Rectal smooth muscle tissue (tissue), 1 donor: ENCODE measurements around the gene FOXL1.

Source experiments
- H3K27ac ChIP-seq: one replicate; pipeline ENCODE4 v1.7.0; 2013; ENCODE audit warnings: low read depth, low read length, inconsistent platforms
- H3K27me3 ChIP-seq: one replicate; pipeline ENCODE4 v1.7.0; 2013; ENCODE audit warnings: low read length; ENCODE audit not compliant: control insufficient read depth, insufficient read depth
- H3K36me3 ChIP-seq: one replicate; pipeline ENCODE4 v1.7.0; 2013; ENCODE audit warnings: low read length; ENCODE audit not compliant: control insufficient read depth, insufficient read depth
- H3K4me1 ChIP-seq: one replicate; pipeline ENCODE4 v1.7.0; 2013; ENCODE audit warnings: low read length; ENCODE audit not compliant: control insufficient read depth, insufficient read depth
- H3K4me3 ChIP-seq: one replicate; pipeline ENCODE4 v1.7.0; 2013; ENCODE audit warnings: low read length
- H3K9ac ChIP-seq: one replicate; pipeline ENCODE4 v1.7.0; 2013; ENCODE audit warnings: low read length

FOXL1 gene

GRCh38 chr16:86578061-86578599 lies at the start of gene FOXL1:
FOXL1 (plus strand) TSS chr16:86578549; CDS start chr16:86578724, 175 bp downstream.
- H3K27me3 ChIP-seq = peaks cover 35% of the 10 kb centered on the region
- H3K4me1 ChIP-seq = no peaks in the 10 kb centered on the region
- H3K27ac ChIP-seq = no peak within 1 kb of the TSS
- H3K4me3 ChIP-seq = peak within 1 kb of the TSS; percentile 26
- no peaks in the 10 kb centered on the region for H3K36me3 ChIP-seq
- H3K9ac ChIP-seq = no peak within 1 kb of the TSS

GRCh38 chr16:86529160-86529559 lies 49.2 kb upstream of the FOXL1 start:
- no peaks in the 10 kb centered on the region for H3K27me3 ChIP-seq
- peaks cover 4% of the 10 kb centered on the region for H3K4me1 ChIP-seq
- H3K9ac ChIP-seq = no peak overlapping the region
- H3K36me3 ChIP-seq = no peaks in the 10 kb centered on the region
- no peak overlapping the region for H3K4me3 ChIP-seq
- H3K27ac ChIP-seq = no peak overlapping the region

- H3K27me3 ChIP-seq = no peaks in the 10 kb centered on the region
- H3K36me3 ChIP-seq = no peaks in the 10 kb centered on the region
- no peak overlapping the region for H3K27ac ChIP-seq
- H3K9ac ChIP-seq = no peak overlapping the region
- no peak overlapping the region for H3K4me3 ChIP-seq
- H3K4me1 ChIP-seq = peaks cover 4% of the 10 kb centered on the region
These were observed 47.8 kb upstream of the FOXL1 start for GRCh38 chr16:86530251-86531190.

- Histone ChIP-seq H3K27me3 (no peaks in the 10 kb centered on the region), H3K27ac (no peak overlapping the region), H3K4me1 (peaks cover 4% of the 10 kb centered on the region), H3K4me3 (no peak overlapping the region), H3K36me3 (no peaks in the 10 kb centered on the region), H3K9ac (no peak overlapping the region)
These were observed 47.2 kb upstream of the FOXL1 start for GRCh38 chr16:86531191-86531545.

- H3K9ac ChIP-seq = no peak overlapping the region
- H3K27ac ChIP-seq = no peak overlapping the region
- no peaks in the 10 kb centered on the region for H3K36me3 ChIP-seq
- H3K4me3 ChIP-seq = no peak overlapping the region
- H3K27me3 ChIP-seq = no peaks in the 10 kb centered on the region
- H3K4me1 ChIP-seq = peaks cover 4% of the 10 kb centered on the region
These were observed 46.5 kb upstream of the FOXL1 start for GRCh38 chr16:86531641-86532525.

- Histone ChIP-seq H3K4me1 (peaks cover 4% of the 10 kb centered on the region), H3K36me3 (no peaks in the 10 kb centered on the region), H3K27me3 (no peaks in the 10 kb centered on the region), H3K9ac (no peak overlapping the region), H3K4me3 (no peak overlapping the region), H3K27ac (no peak overlapping the region)
These were observed 45.9 kb upstream of the FOXL1 start for GRCh38 chr16:86532526-86532815.

- H3K4me1 ChIP-seq = peaks cover 4% of the 10 kb centered on the region
- no peak overlapping the region for H3K4me3 ChIP-seq
- H3K27me3 ChIP-seq = no peaks in the 10 kb centered on the region
- H3K9ac ChIP-seq = no peak overlapping the region
- H3K27ac ChIP-seq = no peak overlapping the region
- peaks cover 2% of the 10 kb centered on the region for H3K36me3 ChIP-seq
These were observed 45.3 kb upstream of the FOXL1 start for GRCh38 chr16:86533076-86533475.

- no peak overlapping the region for H3K9ac ChIP-seq
- no peak overlapping the region for H3K4me3 ChIP-seq
- no peak overlapping the region for H3K27ac ChIP-seq
- H3K36me3 ChIP-seq = peaks cover 9% of the 10 kb centered on the region
- H3K27me3 ChIP-seq = no peaks in the 10 kb centered on the region
- peaks cover 4% of the 10 kb centered on the region for H3K4me1 ChIP-seq
These were observed 44.5 kb upstream of the FOXL1 start for GRCh38 chr16:86533767-86534351.

- Histone ChIP-seq H3K36me3 (peaks cover 15% of the 10 kb centered on the region), H3K27ac (no peak overlapping the region), H3K9ac (no peak overlapping the region), H3K4me1 (peaks cover 4% of the 10 kb centered on the region), H3K27me3 (no peaks in the 10 kb centered on the region), H3K4me3 (no peak overlapping the region)
These were observed 43.4 kb upstream of the FOXL1 start for GRCh38 chr16:86534779-86535615.

GRCh38 chr16:86536621-86537020 lies 41.7 kb upstream of the FOXL1 start:
- H3K27ac ChIP-seq = no peak overlapping the region
- H3K4me3 ChIP-seq = no peak overlapping the region
- H3K9ac ChIP-seq = no peak overlapping the region
- H3K36me3 ChIP-seq = peaks cover 31% of the 10 kb centered on the region
- no peaks in the 10 kb centered on the region for H3K4me1 ChIP-seq
- no peaks in the 10 kb centered on the region for H3K27me3 ChIP-seq

GRCh38 chr16:86537486-86537885 lies 40.9 kb upstream of the FOXL1 start:
- Histone ChIP-seq H3K4me1 (no peaks in the 10 kb centered on the region), H3K36me3 (peaks cover 38% of the 10 kb centered on the region), H3K4me3 (no peak overlapping the region), H3K9ac (no peak overlapping the region), H3K27me3 (no peaks in the 10 kb centered on the region), H3K27ac (no peak overlapping the region)
